GM12878 (cell line): ENCODE data around the gene TMEM163. TPM values are rescaled to one million over a fixed set of nuclear protein-coding genes. Genes with fewer than 3 reads are reported as not detected.

Experiments
- ATAC-seq: fragments of 200-7000 bp; cut with Tn5 transposase; 3 replicates; pipeline ENCODE4 v1.9.1; 2020; ENCODE audit warnings: mild to moderate bottlenecking, moderate library complexity
- BruUV-seq: library from RNA; stranded (reverse); fragments of 400-500 nt; replicated peaks from 2 replicates; lab custom pipeline; 2021; lab: Mats Ljungman, UMichigan
- CTCF ChIA-PET: fragments of 300-600 bp; sonication (Branson Sonifier 250); formaldehyde crosslinking; extraction: SDS; loops from one replicate; lab custom pipeline; 2021; ENCODE audit warnings: inconsistent platforms; lab: Yijun Ruan, JAX
- POLR2A ChIA-PET: fragments of 350-600 bp; formaldehyde crosslinking; extraction: SDS; loops from one replicate; lab custom pipeline; 2021; ENCODE audit warnings: inconsistent platforms; lab: Charles Lee
- RAD21 ChIA-PET: fragments of 300-600 bp; sonication (Branson Sonifier 250); formaldehyde crosslinking; loops from one replicate; lab custom pipeline; 2023; ENCODE audit warnings: antibody characterized with exemption; ENCODE audit not compliant: unreplicated experiment; lab: Charles Lee
- SMC1A ChIA-PET: fragments of 300-600 bp; sonication (Branson Sonifier 250); formaldehyde crosslinking; loops from one replicate; lab custom pipeline; 2023; ENCODE audit not compliant: unreplicated experiment, uncharacterized antibody; lab: Charles Lee
- DNase-seq: peaks from one replicate; pipeline ENCODE4 v3.0.0-alpha.2; 2011; ENCODE audit warnings: low read depth, low spot score
- FAIRE-seq: peaks from 3 replicates; lab custom pipeline; 2011; peaks lifted over from hg19 to GRCh38; lab: Jason Lieb, UNC
- H2AFZ ChIP-seq: 2 replicates; pipeline ENCODE4 v1.6.0; 2011; ENCODE audit warnings: low read depth, low read length, control low read depth; ENCODE audit not compliant: control insufficient read depth
- H3K27ac ChIP-seq: 2 replicates; pipeline ENCODE4 v1.5.1; 2011; ENCODE audit warnings: control low read depth; ENCODE audit not compliant: control insufficient read depth, insufficient read depth
- H3K27me3 ChIP-seq, 2 experiments: replicated peaks in 1 of 2; 2 replicates each; pipeline versions ENCODE4 v1.6.0 to v1.6.1; 2011; ENCODE audit warnings: low read length in 1 of 2; ENCODE audit not compliant: control insufficient read depth in 2 of 2, insufficient read depth in 2 of 2
- H3K36me3 ChIP-seq, 2 experiments: 2 replicates each; pipeline ENCODE4 v1.5.1; 2011; ENCODE audit warnings: low read length in 1 of 2; ENCODE audit not compliant: control insufficient read depth in 2 of 2, insufficient read depth in 2 of 2
- H3K4me1 ChIP-seq: 2 replicates; pipeline ENCODE4 v1.6.1; 2011; ENCODE audit warnings: mild to moderate bottlenecking, low read length, moderate library complexity, mixed read lengths; ENCODE audit not compliant: control insufficient read depth, insufficient read depth
- H3K4me2 ChIP-seq: 2 replicates; pipeline ENCODE4 v1.6.0; 2011; ENCODE audit warnings: control low read depth; ENCODE audit not compliant: control insufficient read depth, insufficient read depth
- H3K4me3 ChIP-seq: fragments of 200-600 bp; sonication (generic); 2 replicates; pipeline ENCODE4 v1.5.1; 2016
- H3K79me2 ChIP-seq: 2 replicates; pipeline ENCODE4 v1.6.0; 2011; ENCODE audit warnings: low read length; ENCODE audit not compliant: control insufficient read depth, insufficient read depth
- H3K9ac ChIP-seq: 2 replicates; pipeline ENCODE4 v1.8.0; 2011; ENCODE audit warnings: low read length, control low read depth, mixed read lengths; ENCODE audit not compliant: control insufficient read depth, insufficient read depth
- H3K9me3 ChIP-seq: replicated peaks from 3 replicates; pipeline ENCODE4 v1.5.1; 2011; ENCODE audit warnings: mild to moderate bottlenecking, low read length; ENCODE audit not compliant: control insufficient read depth, insufficient read depth
- H4K20me1 ChIP-seq: 2 replicates; pipeline ENCODE4 v1.6.0; 2011; ENCODE audit not compliant: control insufficient read depth, insufficient read depth
- IRF4 ChIP-seq: IDR thresholded peaks from 2 replicates; pipeline ENCODE4 v1.6.1; 2011; ENCODE audit warnings: low read depth, low read length
- NBN ChIP-seq: fragments of 450-650 bp; IDR thresholded peaks from 2 replicates; pipeline ENCODE4 v1.6.1; 2016
- NFXL1 ChIP-seq: fragments of 450-650 bp; IDR thresholded peaks from 2 replicates; pipeline ENCODE4 v1.6.1; 2017; ENCODE audit warnings: antibody characterized with exemption, mild to moderate bottlenecking, borderline replicate concordance
- RBBP5 ChIP-seq: fragments of 200-600 bp; sonication (generic); conservative IDR thresholded peaks from 2 replicates; pipeline ENCODE4 v1.6.1; 2016
- SMAD5 ChIP-seq: IDR thresholded peaks from 2 replicates; pipeline ENCODE4 v1.6.1; 2016; ENCODE audit warnings: antibody characterized with exemption, low read depth
- TCF12 ChIP-seq: IDR thresholded peaks from 2 replicates; pipeline ENCODE4 v1.6.1; 2011; ENCODE audit warnings: low read depth, mild to moderate bottlenecking, low read length
- WRNIP1 ChIP-seq: IDR thresholded peaks from 2 replicates; pipeline ENCODE4 v1.6.1; 2011; ENCODE audit warnings: low read depth, low read length, improper control_type of control experiment, borderline replicate concordance
- ZNF207 ChIP-seq: fragments of 450-650 bp; IDR thresholded peaks from 2 replicates; pipeline ENCODE4 v1.6.1; 2014; ENCODE audit warnings: antibody characterized with exemption, mild to moderate bottlenecking, borderline replicate concordance
- WGBS: methylation state at CpG from one replicate; pipeline ENCODE4 v1.1.6; 2016; ENCODE audit warnings: low lambda C conversion rate; ENCODE audit not compliant: insufficient replicate concordance, insufficient coverage; ENCODE audit errors: missing lambda C conversion rate; 5-methylcytosine and 5-hydroxymethylcytosine counted together
- in situ Hi-C: fragments of 300-500 bp; cut with MboI; formaldehyde crosslinking; loops from 9 replicates; pipeline ENCODE4 v1.14.3; 2018; ENCODE audit warnings: mixed read lengths
- intact Hi-C: fragments of 100-400 bp; cut with micrococcal nuclease; formaldehyde crosslinking; loops from one replicate; pipeline ENCODE4 v1.14.2; 2022; ENCODE audit not compliant: unreplicated experiment
- polyA plus RNA-seq, 11 experiments: library from polyadenylated mRNA; depleted of rRNA in 4 of 11; unstranded in 6 of 11; stranded (reverse) in 5 of 11; fragments of >200 nt; fragmentation: Nextera tagmentation in 4 of 11; fragmentation: Illumina TruSeq in 1 of 11; extraction: Ambion mirVana in 4 of 11; extraction: Trizol in 1 of 11; gene quantifications; 1 replicate in 1 of 11; 2 replicates in 10 of 11; pipeline versions ENCODE4 v1.2.1 to v1.2.3, GENCODE V29; 2011 to 2016; ENCODE audit warnings: inconsistent platforms in 2 of 11, missing spikeins in 2 of 11, low read depth in 1 of 11
- total RNA-seq, 4 experiments: library from RNA; depleted of rRNA in 3 of 4; stranded (reverse); fragments of >200 nt in 3 of 4; fragmentation: Illumina TruSeq in 1 of 4; extraction: Trizol in 1 of 4; gene quantifications; 2 replicates each; pipeline versions ENCODE4 v1.2.1 to v1.2.3, GENCODE V29; 2013 to 2021
- TF ChIP-seq, protein P1 (sequence below): IDR thresholded peaks from 2 replicates; pipeline ENCODE4 v1.6.1; 2011; ENCODE audit warnings: low read depth, mild to moderate bottlenecking, low read length, moderate library complexity, borderline replicate concordance; ENCODE audit errors: extremely low read depth

TMEM163 gene
- total and polyA plus RNA-seq, 10 of the 15 experiments (the other 5 are each of a cell fraction or from before 2014, with no cell fraction given), result 0.05 to 0.11 (median 0.07) TPM; not detected in 4

DNA sequence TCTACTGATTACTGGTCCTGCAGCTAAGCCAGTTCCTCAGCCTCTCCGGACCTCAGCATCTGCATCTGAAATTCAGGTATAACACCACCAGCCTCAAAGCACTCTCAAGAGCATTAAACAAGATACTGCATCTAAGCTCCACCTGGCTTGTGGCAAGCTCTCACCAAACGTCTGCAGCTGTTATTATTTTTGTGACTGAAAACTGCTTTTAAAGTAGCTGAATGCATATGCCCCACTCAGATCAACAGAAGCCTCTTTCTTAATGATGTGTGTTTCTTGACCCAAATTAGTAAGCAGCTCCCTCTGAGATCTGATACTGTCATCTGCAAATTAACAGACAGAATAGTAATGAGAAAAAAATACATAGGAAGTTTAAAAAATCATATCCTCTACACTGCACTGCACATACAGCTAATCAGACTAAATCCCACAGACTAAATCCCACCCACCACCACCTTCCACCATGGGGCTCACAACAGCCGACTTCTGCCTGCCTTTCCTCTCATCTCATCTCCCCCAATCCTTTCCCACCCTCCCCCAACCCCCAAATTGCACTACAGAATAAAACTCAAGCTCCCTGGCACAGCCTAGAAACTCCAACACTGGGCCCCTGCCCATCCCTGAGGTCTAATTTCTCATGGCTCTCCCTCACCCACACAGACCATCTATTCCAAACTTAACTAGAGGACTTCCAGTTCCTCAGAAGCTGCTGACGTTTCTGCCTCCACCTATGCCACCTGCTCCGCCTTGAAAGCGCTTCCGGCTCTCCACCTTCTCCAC is 52.9 kb downstream of the TMEM163 start:
- no TSS peak for BruUV-seq
- ATAC-seq (no peak), DNase-seq (no peak), FAIRE-seq (no peak)
- RAD21 ChIA-PET, result no interaction called here
- Histone ChIP-seq H3K9me3 (no peaks in the 10 kb centered on the region), H2AFZ (no peak overlapping the region), H3K27ac (no peak overlapping the region), H3K4me1 (no peaks in the 10 kb centered on the region), H3K27me3 (no peaks in the 10 kb centered on the region), H3K9ac (no peak overlapping the region), H3K79me2 (no peaks in the 10 kb centered on the region), H3K4me3 (no peak overlapping the region), H3K36me3 (no peaks in the 10 kb centered on the region), H4K20me1 (no peaks in the 10 kb centered on the region), H3K4me2 (no peak overlapping the region)
- SMC1A ChIA-PET, result no interaction called here
- CTCF ChIA-PET, result interaction anchor here (1.4 kb wide), 1 partner anchor 9 kb away, joined by 3 read pairs; no protein-coding TSS in a partner anchor
- TF ChIP-seq TCF12 (peak; percentile 44; the same call in 1 of the 2 replicates), WRNIP1 (no peak)
- POLR2A ChIA-PET, result no interaction called here
- intact Hi-C loops, result no loop called here
- WGBS, result 45% methylated on average over 7 of the region's 7 CpGs
- in situ Hi-C loops, result no loop called here

DNA sequence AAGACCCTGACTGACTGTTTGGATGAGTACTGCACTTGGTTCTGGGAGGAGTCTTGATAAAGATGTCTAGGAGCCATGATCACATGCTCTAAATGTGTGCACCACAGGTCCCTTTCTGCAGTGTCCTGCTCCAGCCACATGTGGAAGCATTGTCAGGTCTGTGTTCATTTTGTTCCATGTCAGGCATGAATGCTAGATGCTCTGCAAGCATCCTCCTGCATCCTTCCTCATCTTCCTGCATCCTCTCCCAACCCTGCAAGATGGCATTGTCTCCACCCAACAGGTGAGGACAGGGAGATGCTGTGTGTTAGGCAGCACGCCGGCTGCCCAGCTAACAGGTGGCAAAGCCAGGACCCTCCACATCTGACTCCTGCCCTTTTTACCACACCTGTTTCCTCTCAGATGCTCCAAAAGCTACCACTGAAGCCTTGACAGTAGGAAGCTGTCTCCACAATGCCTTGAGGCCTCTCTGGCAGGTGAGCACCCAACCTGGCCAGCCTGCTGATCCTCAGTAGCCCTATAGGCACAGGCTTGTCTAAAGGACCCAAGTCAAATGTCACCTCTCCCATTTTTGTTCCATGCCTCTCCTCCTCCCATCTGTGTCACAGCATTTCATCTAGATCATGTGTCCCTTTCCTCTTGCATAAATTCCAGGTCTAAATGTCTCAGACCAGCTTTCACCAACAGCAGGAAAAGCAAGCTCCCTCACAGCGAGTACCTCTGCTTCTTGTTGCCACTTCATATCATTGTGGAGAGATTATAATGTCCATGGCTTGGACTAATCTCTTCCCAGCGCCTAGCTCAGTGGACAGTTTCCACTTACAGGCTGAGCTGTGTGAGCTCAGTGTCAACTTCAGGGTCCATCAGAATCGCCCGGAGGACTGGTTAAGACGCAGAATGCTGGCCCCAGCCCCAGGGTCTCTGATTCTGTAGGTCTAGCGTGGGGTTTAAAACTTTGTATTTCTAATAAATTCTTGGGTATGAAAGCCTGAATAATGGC is 55.0 kb downstream of the TMEM163 start:
- H3K4me3 ChIP-seq, result no peak overlapping the region
- intact Hi-C loops (no loop called here), in situ Hi-C loops (no loop called here)
- H3K4me2 ChIP-seq, result no peak overlapping the region
- ATAC-seq (no peak), FAIRE-seq (peak; percentile 70), DNase-seq (no peak)
- BruUV-seq, result no TSS peak
- no peaks in the 10 kb centered on the region for H3K4me1 ChIP-seq
- H3K9me3 ChIP-seq, result no peaks in the 10 kb centered on the region
- CTCF ChIA-PET, result no interaction called here
- WGBS, result 39% methylated on average over 8 of the region's 8 CpGs
- no peak overlapping the region for H3K9ac ChIP-seq
- H3K27ac ChIP-seq, result no peak overlapping the region
- H3K79me2 ChIP-seq, result no peaks in the 10 kb centered on the region
- RAD21 ChIA-PET, result interaction anchor here (0.6 kb wide), 1 partner anchor 100 kb away, joined by 3 read pairs; no protein-coding TSS in a partner anchor
- no peaks in the 10 kb centered on the region for H3K36me3 ChIP-seq
- POLR2A ChIA-PET, result no interaction called here
- H2AFZ ChIP-seq, result no peak overlapping the region
- H4K20me1 ChIP-seq, result no peaks in the 10 kb centered on the region
- SMC1A ChIA-PET, result no interaction called here
- H3K27me3 ChIP-seq, result no peaks in the 10 kb centered on the region
- TF ChIP-seq, protein P1, sequence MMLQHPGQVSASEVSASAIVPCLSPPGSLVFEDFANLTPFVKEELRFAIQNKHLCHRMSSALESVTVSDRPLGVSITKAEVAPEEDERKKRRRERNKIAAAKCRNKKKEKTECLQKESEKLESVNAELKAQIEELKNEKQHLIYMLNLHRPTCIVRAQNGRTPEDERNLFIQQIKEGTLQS, result no peak
- TF ChIP-seq ZNF207 (no peak), NFXL1 (no peak), NBN (no peak), RBBP5 (no peak), SMAD5 (no peak), IRF4 (no peak)
